Caco-2 (cell line): Measurements from ENCODE around the gene CORIN. TPM values are rescaled to one million over a fixed set of nuclear protein-coding genes. Genes with fewer than 3 reads are reported as not detected.

ENCODE experiments used
- BruUV-seq: library from RNA; stranded (reverse); fragments of 400-500 nt; replicated peaks from 2 replicates; lab custom pipeline; 2021; lab: Mats Ljungman, UMichigan
- CTCF ChIA-PET: fragments of 300-600 bp; sonication (Branson Sonifier 250); formaldehyde crosslinking; loops from one replicate; lab custom pipeline; 2022; ENCODE audit warnings: antibody characterized with exemption; lab: Charles Lee
- POLR2A ChIA-PET: fragments of 300-600 bp; sonication (Branson Sonifier 250); formaldehyde crosslinking; loops from one replicate; lab custom pipeline; 2022; ENCODE audit warnings: antibody characterized with exemption; lab: Charles Lee
- DNase-seq, 2 experiments: peaks; one replicate each; pipeline versions ENCODE4 v3.0.0 to v3.0.0-alpha.2; 2020 to 2022
- H3K27me3 ChIP-seq: replicated peaks from 2 replicates; pipeline ENCODE4 v1.6.0; 2011; ENCODE audit warnings: low read length; ENCODE audit not compliant: control insufficient read depth, insufficient read depth
- H3K36me3 ChIP-seq: 2 replicates; pipeline ENCODE4 v1.5.1; 2011; ENCODE audit warnings: low read length; ENCODE audit not compliant: control insufficient read depth, insufficient read depth
- H3K4me1 ChIP-seq: fragments of 250-450 bp; sonication (Bioruptor Pico); 2 replicates; pipeline ENCODE4 v1.5.1; 2020; ENCODE audit warnings: mild to moderate bottlenecking
- H3K4me3 ChIP-seq: 2 replicates; pipeline ENCODE4 v1.5.1; 2011; ENCODE audit warnings: low read depth, mild to moderate bottlenecking, control low read depth, low read length
- H3K9me3 ChIP-seq: fragments of 250-450 bp; sonication (Bioruptor Pico); 2 replicates; pipeline ENCODE4 v1.5.1; 2020; ENCODE audit warnings: mild to moderate bottlenecking, moderate library complexity
- H3K27ac Mint-ChIP-seq: one replicate; pipeline ENCODE4 v1.8.0; 2022; ENCODE audit warnings: mixed read lengths; ENCODE audit not compliant: unreplicated experiment
- H3K27me3 Mint-ChIP-seq: one replicate; pipeline ENCODE4 v1.8.0; 2022; ENCODE audit warnings: mixed read lengths; ENCODE audit not compliant: insufficient read depth, unreplicated experiment
- H3K36me3 Mint-ChIP-seq: one replicate; pipeline ENCODE4 v1.8.0; 2022; ENCODE audit warnings: mild to moderate bottlenecking, mixed read lengths; ENCODE audit not compliant: insufficient read depth, unreplicated experiment
- H3K4me1 Mint-ChIP-seq: one replicate; pipeline ENCODE4 v1.8.0; 2022; ENCODE audit warnings: low read depth, mixed read lengths; ENCODE audit not compliant: unreplicated experiment
- H3K4me3 Mint-ChIP-seq: one replicate; pipeline ENCODE4 v1.8.0; 2022; ENCODE audit warnings: mild to moderate bottlenecking, moderate library complexity, mixed read lengths; ENCODE audit not compliant: unreplicated experiment
- H3K9me3 Mint-ChIP-seq: one replicate; pipeline ENCODE4 v1.8.0; 2022; ENCODE audit warnings: mixed read lengths; ENCODE audit not compliant: unreplicated experiment
- CTCF ChIP-seq, 2 experiments: fragments of 200-600 bp in 1 of 2; IDR thresholded peaks; 1 replicate in 1 of 2; 2 replicates in 1 of 2; pipeline versions ENCODE4 v1.5.1 to v1.8.0; 2011 to 2022; ENCODE audit warnings: antibody characterized with exemption in 1 of 2, control low read depth in 1 of 2, inconsistent platforms in 1 of 2, low read depth in 1 of 2, low read length in 1 of 2, mild to moderate bottlenecking in 1 of 2, moderate library complexity in 1 of 2; ENCODE audit not compliant: insufficient read depth in 1 of 2, severe bottlenecking in 1 of 2, unreplicated experiment in 1 of 2
- intact Hi-C: fragments of 100-400 bp; cut with micrococcal nuclease; formaldehyde crosslinking; loops from one replicate; pipeline ENCODE4 v1.10.0; 2022; ENCODE audit not compliant: unreplicated experiment
- total RNA-seq: library from RNA; stranded (reverse); gene quantifications from 2 replicates; pipeline ENCODE4 v1.2.3, GENCODE V29; 2022

The CORIN gene
- total RNA-seq, 1 experiment from 2014 or later: 0.27 TPM

GRCh38 chr4:47791965-47792364 lies 45.9 kb downstream of the CORIN start:
- DNase-seq: no peak
- no peak for TF ChIP-seq CTCF (IDR thresholded peaks at IDR 0.05; ENCODE audit: insufficient read depth in 1 of 2, low read depth in 1 of 2, low read length in 1 of 2, severe bottlenecking in 1 of 2, unreplicated experiment in 1 of 2)
- Mint-ChIP-seq H3K4me3 (no peak overlapping the region), H3K9me3 (peaks cover 9% of the 10 kb centered on the region), H3K27me3 (peaks cover 10% of the 10 kb centered on the region), H3K36me3 (no peaks in the 10 kb centered on the region), H3K4me1 (no peaks in the 10 kb centered on the region), H3K27ac (no peak overlapping the region)
- Histone ChIP-seq H3K27me3 (no peaks in the 10 kb centered on the region), H3K9me3 (no peaks in the 10 kb centered on the region; the same call in 1 of the 2 replicates), H3K36me3 (no peaks in the 10 kb centered on the region), H3K4me1 (no peaks in the 10 kb centered on the region), H3K4me3 (no peak overlapping the region)
- CTCF ChIA-PET: no interaction called here
- no TSS peak for BruUV-seq
- POLR2A ChIA-PET: no interaction called here
- intact Hi-C loops: no loop called here

- Mint-ChIP-seq H3K9me3 (peaks cover 9% of the 10 kb centered on the region), H3K4me1 (peaks cover 5% of the 10 kb centered on the region), H3K27me3 (peaks cover 7% of the 10 kb centered on the region), H3K27ac (no peak overlapping the region), H3K36me3 (no peaks in the 10 kb centered on the region), H3K4me3 (no peak overlapping the region)
- DNase-seq: no peak
- CTCF ChIA-PET: no interaction called here
- intact Hi-C loops: no loop called here
- no peak for TF ChIP-seq CTCF (IDR thresholded peaks at IDR 0.05; ENCODE audit: insufficient read depth in 1 of 2, low read depth in 1 of 2, low read length in 1 of 2, severe bottlenecking in 1 of 2, unreplicated experiment in 1 of 2)
- Histone ChIP-seq H3K4me3 (no peak overlapping the region), H3K36me3 (no peaks in the 10 kb centered on the region), H3K27me3 (no peaks in the 10 kb centered on the region), H3K9me3 (no peaks in the 10 kb centered on the region; the same call in 1 of the 2 replicates), H3K4me1 (no peaks in the 10 kb centered on the region)
- no TSS peak for BruUV-seq
- POLR2A ChIA-PET: no interaction called here
These were observed 47.8 kb downstream of the CORIN start for GRCh38 chr4:47790105-47790504.

- H3K4me3 Mint-ChIP-seq: no peak overlapping the region
- no peaks in the 10 kb centered on the region for H3K36me3 Mint-ChIP-seq
- DNase-seq: no peak
- Histone ChIP-seq H3K27me3 (no peaks in the 10 kb centered on the region), H3K9me3 (no peaks in the 10 kb centered on the region), H3K36me3 (no peaks in the 10 kb centered on the region), H3K4me3 (no peak overlapping the region), H3K4me1 (no peaks in the 10 kb centered on the region)
- peaks cover under 1% of the 10 kb centered on the region for H3K27me3 Mint-ChIP-seq
- intact Hi-C loops: no loop called here
- no peak for TF ChIP-seq CTCF (IDR thresholded peaks at IDR 0.05; ENCODE audit: insufficient read depth in 1 of 2, low read depth in 1 of 2, low read length in 1 of 2, severe bottlenecking in 1 of 2, unreplicated experiment in 1 of 2)
- CTCF ChIA-PET: no interaction called here
- no peak overlapping the region for H3K27ac Mint-ChIP-seq
- BruUV-seq: no TSS peak
- POLR2A ChIA-PET: no interaction called here
- H3K4me1 Mint-ChIP-seq: peaks cover 6% of the 10 kb centered on the region
- H3K9me3 Mint-ChIP-seq: peaks cover 9% of the 10 kb centered on the region
These were observed 49.7 kb downstream of the CORIN start for GRCh38 chr4:47788126-47788525.
